Measurements from ENCODE around the gene NRL. TPM values are rescaled to one million over a fixed set of nuclear protein-coding genes. Genes with fewer than 3 reads are reported as not detected.

Gene NRL
- total and polyA plus RNA-seq, 12 donors, result 2.2 to 20.2 (median 4.5) TPM

DNA sequence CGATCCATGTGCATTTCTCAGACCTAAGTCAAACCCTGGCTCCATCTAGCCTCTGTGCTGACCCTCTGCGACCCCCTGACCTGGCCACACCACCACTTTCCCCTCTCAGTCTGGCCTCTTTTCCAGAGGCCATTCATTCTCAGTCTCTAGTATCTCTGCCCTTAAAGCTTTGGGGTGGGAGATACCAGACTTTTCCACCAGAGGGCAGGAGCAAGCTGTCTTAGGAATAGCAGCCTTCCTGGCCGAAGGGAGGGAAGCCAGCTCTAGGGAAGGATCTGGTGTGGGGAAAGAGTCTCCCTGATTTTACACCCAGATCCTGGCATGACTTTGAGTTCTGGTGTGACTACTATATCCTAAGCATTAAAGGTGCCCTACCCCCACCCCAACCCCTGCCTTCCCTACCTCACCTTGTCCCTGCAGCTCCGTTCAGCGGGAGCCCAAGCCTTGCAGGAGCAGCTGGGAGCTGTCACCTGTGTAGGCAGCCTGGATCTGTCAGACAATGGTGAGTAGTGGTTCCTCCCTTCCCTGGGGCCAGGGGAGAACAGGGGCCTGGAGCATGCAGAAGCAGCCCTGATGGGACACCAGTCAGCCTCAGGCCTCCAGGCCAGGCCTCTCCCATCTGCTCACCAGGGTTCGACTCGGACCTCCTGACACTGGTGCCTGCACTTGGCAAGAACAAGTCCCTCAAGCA lies 56.3 kb downstream of the NRL start:
- Histone ChIP-seq H3K36me3 (replicated peaks in 1 of 2) (no peaks in the 10 kb centered on the region), H3K27ac (no peak overlapping the region), H3K27me3 (no peaks in the 10 kb centered on the region), H3K9me3 (replicated peaks in 1 of 3) (no peaks in the 10 kb centered on the region), H3K4me1 (replicated peaks in 1 of 2) (peaks cover 0 to under 1% of the 10 kb centered on the region in 2 donors), H3K4me3 (no peak overlapping the region)
- TF ChIP-seq POLR2A (IDR thresholded peaks at IDR 0.05), result no peak
- TF ChIP-seq, protein P1, sequence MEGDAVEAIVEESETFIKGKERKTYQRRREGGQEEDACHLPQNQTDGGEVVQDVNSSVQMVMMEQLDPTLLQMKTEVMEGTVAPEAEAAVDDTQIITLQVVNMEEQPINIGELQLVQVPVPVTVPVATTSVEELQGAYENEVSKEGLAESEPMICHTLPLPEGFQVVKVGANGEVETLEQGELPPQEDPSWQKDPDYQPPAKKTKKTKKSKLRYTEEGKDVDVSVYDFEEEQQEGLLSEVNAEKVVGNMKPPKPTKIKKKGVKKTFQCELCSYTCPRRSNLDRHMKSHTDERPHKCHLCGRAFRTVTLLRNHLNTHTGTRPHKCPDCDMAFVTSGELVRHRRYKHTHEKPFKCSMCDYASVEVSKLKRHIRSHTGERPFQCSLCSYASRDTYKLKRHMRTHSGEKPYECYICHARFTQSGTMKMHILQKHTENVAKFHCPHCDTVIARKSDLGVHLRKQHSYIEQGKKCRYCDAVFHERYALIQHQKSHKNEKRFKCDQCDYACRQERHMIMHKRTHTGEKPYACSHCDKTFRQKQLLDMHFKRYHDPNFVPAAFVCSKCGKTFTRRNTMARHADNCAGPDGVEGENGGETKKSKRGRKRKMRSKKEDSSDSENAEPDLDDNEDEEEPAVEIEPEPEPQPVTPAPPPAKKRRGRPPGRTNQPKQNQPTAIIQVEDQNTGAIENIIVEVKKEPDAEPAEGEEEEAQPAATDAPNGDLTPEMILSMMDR (IDR thresholded peaks at IDR 0.05), result peak; percentile 86 to 98 (median 92)
- intact Hi-C loops (cut with DNase I), result loop anchor here (5.0 to 10.0 kb wide), 2 partner anchors 34 to 236 kb away; partner anchors contain the start of genes PCK2 (in 2 of the 2), DHRS1 (in 1 of the 2) and NOP9 (in 1 of the 2)
- WGBS, 4 donors, result 19 to 67% (median 44%) methylated on average over 3 to 7 of the region's 7 CpGs
- DNase-seq, result peak in 6 of 7 donors; percentile 72 to 92 (median 86)

DNA sequence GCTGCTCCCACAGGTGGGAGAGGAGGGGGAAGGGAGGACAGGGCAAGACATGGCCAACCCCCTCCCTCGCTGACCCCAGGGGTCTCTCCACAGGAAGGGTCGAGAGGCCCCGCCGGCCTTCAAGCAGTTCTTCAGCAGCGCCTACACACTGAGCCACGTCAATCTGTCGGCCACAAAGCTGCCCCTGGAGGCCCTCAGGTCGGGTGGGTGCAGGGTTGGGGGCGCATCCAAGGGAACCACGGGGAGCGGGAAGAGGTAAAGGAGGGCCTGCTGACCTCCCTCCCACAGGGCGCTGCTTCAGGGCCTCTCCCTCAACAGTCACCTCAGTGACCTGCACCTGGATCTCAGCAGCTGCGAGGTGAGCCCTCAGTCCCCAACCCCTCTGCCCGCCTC lies 56.9 kb downstream of the NRL start:
- intact Hi-C loops (cut with DNase I), result loop anchor here (5.0 to 10.0 kb wide), 2 partner anchors 34 to 237 kb away; partner anchors contain the start of genes PCK2 (in 2 of the 2), DHRS1 (in 1 of the 2) and NOP9 (in 1 of the 2)
- DNase-seq, result no peak

DNA sequence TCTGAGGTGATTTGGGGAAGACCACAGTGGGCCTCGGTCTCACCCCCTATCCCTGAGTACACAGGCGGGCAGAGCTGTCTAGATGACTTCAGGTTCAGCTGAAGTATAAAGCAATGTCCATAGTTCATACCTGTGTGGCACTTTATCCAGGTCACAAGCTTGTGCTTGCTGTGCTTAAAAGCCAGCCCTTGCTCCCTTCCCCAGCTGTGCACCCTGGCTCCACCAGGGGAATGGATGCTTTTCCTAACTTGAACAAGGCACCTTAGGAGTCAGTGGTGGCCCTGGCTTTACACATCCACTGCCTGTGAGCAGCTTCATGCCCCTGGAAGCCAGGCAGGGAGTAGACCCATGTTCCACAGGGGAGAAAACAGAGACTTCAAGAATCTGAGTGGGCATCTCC lies 57.5 kb downstream of the NRL start:
- no peaks in the 10 kb centered on the region for H3K27me3 ChIP-seq
- DNase-seq, result no peak
- peaks cover 5% of the 10 kb centered on the region in 2 donors for H3K4me1 ChIP-seq (replicated peaks in 1 of 2)
- H3K27ac ChIP-seq, result no peak overlapping the region
- H3K36me3 ChIP-seq (replicated peaks in 1 of 2), result no peaks in the 10 kb centered on the region
- intact Hi-C loops (cut with DNase I), result loop anchor here (5.0 to 10.0 kb wide), 2 partner anchors 35 to 238 kb away; partner anchors contain the start of genes PCK2 (in 2 of the 2), DHRS1 (in 1 of the 2) and NOP9 (in 1 of the 2)
- TF ChIP-seq POLR2A (IDR thresholded peaks at IDR 0.05), result no peak
- TF ChIP-seq, protein P1 (IDR thresholded peaks at IDR 0.05), result no peak
- WGBS, 4 donors, result 76 to 100% (median 82%) methylated on average over 1 to 2 of the region's 2 CpGs
- H3K9me3 ChIP-seq (replicated peaks in 1 of 3), result no peaks in the 10 kb centered on the region
- H3K4me3 ChIP-seq, result no peak overlapping the region

More for the DNA sequence above, 56.9 kb downstream of the NRL start:
- H3K36me3 ChIP-seq (replicated peaks in 1 of 2), result no peaks in the 10 kb centered on the region
- H3K4me3 ChIP-seq, result no peak overlapping the region
- H3K4me1 ChIP-seq (replicated peaks in 1 of 2), result no peaks in the 10 kb centered on the region
- H3K9me3 ChIP-seq (replicated peaks in 1 of 3), result no peaks in the 10 kb centered on the region
- TF ChIP-seq, protein P1 (IDR thresholded peaks at IDR 0.05), result no peak
- no peak for TF ChIP-seq POLR2A (IDR thresholded peaks at IDR 0.05)
- no peak overlapping the region for H3K27ac ChIP-seq
- WGBS, 4 donors, result 39 to 75% (median 56%) methylated on average over 3 to 14 of the region's 14 CpGs
- no peaks in the 10 kb centered on the region for H3K27me3 ChIP-seq

DNA sequence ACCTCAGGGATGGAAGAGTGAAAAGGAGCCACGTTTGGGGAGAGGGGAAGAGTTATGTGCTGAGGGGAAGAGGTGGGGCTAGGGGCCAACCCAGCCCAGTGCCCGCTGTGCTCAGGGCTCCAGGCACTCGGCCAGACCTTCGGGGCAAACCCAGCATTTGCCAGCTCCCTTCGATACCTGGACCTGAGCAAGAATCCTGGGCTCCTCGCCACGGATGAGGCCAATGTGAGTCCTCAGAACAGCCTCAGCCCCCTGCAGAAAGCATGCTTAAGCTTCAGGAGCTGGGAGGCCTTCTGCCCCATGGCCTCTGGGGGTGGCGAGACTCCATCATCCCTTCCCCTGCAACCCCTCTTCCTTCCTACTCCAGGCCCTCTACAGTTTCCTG lies 58.0 kb downstream of the NRL start:
- peaks cover 8 to 10% of the 10 kb centered on the region in 2 donors for H3K4me1 ChIP-seq (replicated peaks in 1 of 2)
- no peak for DNase-seq
- no peak overlapping the region for H3K27ac ChIP-seq
- H3K4me3 ChIP-seq, result no peak overlapping the region
- TF ChIP-seq, protein P1 (IDR thresholded peaks at IDR 0.05), result no peak
- TF ChIP-seq POLR2A (IDR thresholded peaks at IDR 0.05), result no peak
- H3K27me3 ChIP-seq, result no peaks in the 10 kb centered on the region
- no peaks in the 10 kb centered on the region for H3K36me3 ChIP-seq (replicated peaks in 1 of 2)
- 64 to 72% (median 70%) methylated on average over 5 to 8 of the region's 8 CpGs for WGBS, 4 donors
- no peaks in the 10 kb centered on the region for H3K9me3 ChIP-seq (replicated peaks in 1 of 3)
- intact Hi-C loops (cut with DNase I), result loop anchor here (5.0 to 10.0 kb wide), 2 partner anchors 36 to 238 kb away; partner anchors contain the start of genes PCK2 (in 2 of the 2), DHRS1 (in 1 of the 2) and NOP9 (in 1 of the 2)
